Testis (tissue), 3 donors: ENCODE results near the gene ARMH4. TPM values are rescaled to one million over a fixed set of nuclear protein-coding genes. Genes with fewer than 3 reads are reported as not detected.

Experiments
- DNase-seq: peaks from one replicate; pipeline ENCODE4 v3.0.0-alpha.2; 2019
- H3K27ac ChIP-seq, 2 donors: fragments of 200-600 bp; sonication (generic); one replicate each; pipeline ENCODE4 v1.5.1; 2019
- H3K27me3 ChIP-seq: fragments of 200-600 bp; sonication (generic); one replicate; pipeline ENCODE4 v1.5.1; 2019
- H3K36me3 ChIP-seq: fragments of 200-600 bp; sonication (generic); one replicate; pipeline ENCODE4 v1.5.1; 2017; ENCODE audit warnings: low read depth; ENCODE audit errors: missing control alignments
- H3K4me1 ChIP-seq: fragments of 200-600 bp; sonication (generic); one replicate; pipeline ENCODE4 v1.5.1; 2019
- H3K4me3 ChIP-seq, 2 donors: fragments of 200-600 bp; sonication (generic); one replicate each; pipeline ENCODE4 v1.5.1; 2017 to 2019
- H3K9me3 ChIP-seq: fragments of 200-600 bp; sonication (generic); one replicate; pipeline ENCODE4 v1.5.1; 2017
- POLR2A ChIP-seq: fragments of 450-650 bp; IDR thresholded peaks from one replicate; pipeline ENCODE4 v1.6.1; 2017; ENCODE audit warnings: antibody characterized with exemption, mild to moderate bottlenecking, moderate library complexity
- WGBS, 2 donors: methylation state at CpG; one replicate each; pipeline ENCODE4 v1.1.5; 2018; 5-methylcytosine and 5-hydroxymethylcytosine counted together
- intact Hi-C: fragments of 100-400 bp; cut with DNase I; formaldehyde crosslinking; loops from one replicate; pipeline ENCODE4 v1.15.1; 2023; ENCODE audit warnings: low total_unique reads
- polyA plus RNA-seq: library from polyadenylated mRNA; stranded (reverse); fragments of 350-450 nt; fragmentation: Illumina TruSeq; extraction: RNeasy Lipid Tissue Mini Kit (QIAGEN cat#74804); gene quantifications from one replicate; pipeline ENCODE4 v1.2.3, GENCODE V29; 2014; ENCODE audit warnings: low read depth, low replicate concordance; ENCODE audit not compliant: insufficient read depth
- total RNA-seq, 2 donors: library from RNA; depleted of rRNA; stranded (reverse); fragments of >200 nt; gene quantifications; one replicate each; pipeline ENCODE4 v1.2.3, GENCODE V29; 2016
- TF ChIP-seq, protein P1 (sequence below), 3 experiments: fragments of 450-650 bp in 2 of 3; fragments of 200-600 bp in 1 of 3; sonication (generic) in 1 of 3; IDR thresholded peaks; one replicate each; pipeline ENCODE4 v1.5.1; 2016 to 2019; ENCODE audit warnings: antibody characterized with exemption in 3 of 3, mild to moderate bottlenecking in 2 of 3, moderate library complexity in 1 of 3

The ARMH4 gene
- total and polyA plus RNA-seq, 3 donors from 2014 or later = 13.5 to 65.8 (median 38.7) TPM

DNA sequence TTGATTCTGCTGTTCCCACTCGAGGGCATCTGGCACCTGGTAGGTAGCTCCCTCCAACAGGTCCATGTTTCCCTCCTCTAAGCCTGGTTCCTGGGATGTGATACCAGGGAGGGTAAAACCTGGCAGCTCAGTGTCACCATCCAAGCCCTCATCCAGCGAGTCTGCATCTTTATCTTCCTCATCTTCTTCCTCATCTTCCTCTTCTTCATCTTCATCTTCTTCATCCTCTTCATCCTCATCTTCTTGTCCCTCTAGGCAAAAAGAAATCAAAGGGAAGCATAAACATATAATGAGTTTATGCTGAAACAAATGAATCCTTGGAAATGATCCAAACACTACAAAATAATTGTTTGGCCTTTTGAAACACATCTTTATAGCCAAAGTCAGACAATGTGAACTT, 55.3 kb downstream of the ARMH4 start:
- Histone ChIP-seq H3K4me3 (no peak overlapping the region), H3K27ac (no peak overlapping the region), H3K9me3 (no peaks in the 10 kb centered on the region), H3K36me3 (no peaks in the 10 kb centered on the region), H3K27me3 (no peaks in the 10 kb centered on the region), H3K4me1 (no peaks in the 10 kb centered on the region)
- WGBS, 2 donors = 82% methylated on average over 2 of the region's 2 CpGs
- TF ChIP-seq POLR2A = no peak
- TF ChIP-seq, protein P1, sequence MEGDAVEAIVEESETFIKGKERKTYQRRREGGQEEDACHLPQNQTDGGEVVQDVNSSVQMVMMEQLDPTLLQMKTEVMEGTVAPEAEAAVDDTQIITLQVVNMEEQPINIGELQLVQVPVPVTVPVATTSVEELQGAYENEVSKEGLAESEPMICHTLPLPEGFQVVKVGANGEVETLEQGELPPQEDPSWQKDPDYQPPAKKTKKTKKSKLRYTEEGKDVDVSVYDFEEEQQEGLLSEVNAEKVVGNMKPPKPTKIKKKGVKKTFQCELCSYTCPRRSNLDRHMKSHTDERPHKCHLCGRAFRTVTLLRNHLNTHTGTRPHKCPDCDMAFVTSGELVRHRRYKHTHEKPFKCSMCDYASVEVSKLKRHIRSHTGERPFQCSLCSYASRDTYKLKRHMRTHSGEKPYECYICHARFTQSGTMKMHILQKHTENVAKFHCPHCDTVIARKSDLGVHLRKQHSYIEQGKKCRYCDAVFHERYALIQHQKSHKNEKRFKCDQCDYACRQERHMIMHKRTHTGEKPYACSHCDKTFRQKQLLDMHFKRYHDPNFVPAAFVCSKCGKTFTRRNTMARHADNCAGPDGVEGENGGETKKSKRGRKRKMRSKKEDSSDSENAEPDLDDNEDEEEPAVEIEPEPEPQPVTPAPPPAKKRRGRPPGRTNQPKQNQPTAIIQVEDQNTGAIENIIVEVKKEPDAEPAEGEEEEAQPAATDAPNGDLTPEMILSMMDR (IDR thresholded peaks at IDR 0.05) = no peak
- no peak for DNase-seq
- intact Hi-C loops = no loop called here

DNA sequence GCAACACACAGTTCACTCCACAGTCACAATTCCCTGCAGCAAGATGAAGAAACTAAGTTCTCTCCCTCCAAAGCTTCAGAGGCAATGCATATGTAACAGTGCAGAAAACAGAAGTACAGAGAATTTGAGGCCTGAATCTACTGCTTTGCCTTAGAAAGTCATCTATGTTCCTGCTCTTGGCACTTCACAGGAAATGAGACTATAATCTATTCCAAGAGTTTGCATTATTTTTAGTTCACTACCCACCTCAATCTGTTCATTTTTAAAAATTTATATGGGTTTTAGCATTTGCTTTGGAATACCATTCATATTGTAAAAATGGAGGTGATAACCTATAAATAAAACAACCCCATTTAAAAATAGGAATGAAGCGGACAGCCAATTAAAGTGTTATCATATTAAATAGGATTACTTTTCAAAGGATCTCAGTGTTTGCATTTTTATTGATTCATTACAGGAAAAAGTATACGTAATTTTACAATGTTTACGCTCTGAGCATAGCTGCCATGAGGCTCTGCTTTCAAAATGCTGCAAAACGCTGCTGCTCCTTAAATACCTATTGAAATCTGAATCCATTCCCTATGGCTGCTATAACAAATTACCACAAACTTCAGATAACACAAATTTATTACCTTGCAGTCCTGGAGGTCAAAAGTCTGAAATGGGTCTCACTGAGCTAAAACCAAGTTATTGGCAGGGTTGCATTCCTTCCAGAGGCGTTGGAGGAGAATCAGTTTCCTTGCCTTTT, 60.0 kb downstream of the ARMH4 start:
- H3K36me3 ChIP-seq = no peaks in the 10 kb centered on the region
- H3K9me3 ChIP-seq = no peaks in the 10 kb centered on the region
- WGBS, 2 donors = 87 to 94% methylated on average over 5 of the region's 5 CpGs
- TF ChIP-seq, protein P1 (IDR thresholded peaks at IDR 0.05) = no peak
- no peak for TF ChIP-seq POLR2A
- no peaks in the 10 kb centered on the region for H3K27me3 ChIP-seq
- no peak overlapping the region for H3K4me3 ChIP-seq
- no peaks in the 10 kb centered on the region for H3K4me1 ChIP-seq
- intact Hi-C loops = no loop called here
- H3K27ac ChIP-seq = no peak overlapping the region
- no peak for DNase-seq

DNA sequence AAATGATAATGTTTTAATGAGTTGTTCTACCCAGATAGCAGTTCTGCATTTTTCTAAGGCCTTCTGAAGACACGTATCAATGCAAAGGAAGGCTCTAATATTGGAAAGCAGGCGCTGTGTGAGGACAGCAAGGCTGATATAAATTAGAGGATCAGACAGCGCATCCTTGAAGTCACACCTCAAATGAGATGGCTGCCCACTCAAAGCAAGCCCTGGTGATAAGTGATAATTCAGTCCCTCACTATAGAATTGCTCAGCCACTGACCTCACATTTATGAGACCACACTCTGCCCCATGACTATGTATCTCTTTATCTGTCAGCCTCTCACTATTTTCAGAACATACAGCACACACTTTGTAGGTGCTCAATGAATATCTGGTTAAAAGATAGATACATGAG, 62.4 kb downstream of the ARMH4 start:
- intact Hi-C loops = no loop called here

DNA sequence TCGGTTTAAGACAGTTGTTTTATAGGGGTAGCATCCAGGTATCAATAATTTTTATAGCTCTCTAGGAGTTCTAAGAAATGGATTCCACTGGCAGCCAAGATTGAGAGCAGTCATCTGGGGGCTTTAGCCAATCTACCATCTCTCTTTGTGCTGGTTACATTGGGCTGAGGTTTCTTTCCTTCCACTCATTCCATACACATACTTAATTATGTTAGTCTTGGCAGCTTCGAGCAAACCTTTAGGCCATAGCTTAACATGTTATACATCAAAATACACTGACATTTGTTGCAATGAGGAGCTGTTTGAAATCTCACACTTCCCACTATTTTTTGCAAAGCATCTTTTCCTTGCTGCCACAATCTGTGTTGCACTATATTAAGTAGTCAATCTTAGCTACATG, 63.1 kb downstream of the ARMH4 start:
- DNase-seq = no peak
- intact Hi-C loops = no loop called here
- no peak overlapping the region for H3K4me3 ChIP-seq
- TF ChIP-seq POLR2A = no peak
- TF ChIP-seq, protein P1 (IDR thresholded peaks at IDR 0.05) = no peak
- no peaks in the 10 kb centered on the region for H3K4me1 ChIP-seq
- no peaks in the 10 kb centered on the region for H3K9me3 ChIP-seq
- H3K27ac ChIP-seq = no peak overlapping the region
- WGBS, 2 donors = 87 to 93% methylated on average over 2 of the region's 2 CpGs
- H3K27me3 ChIP-seq = no peaks in the 10 kb centered on the region
- H3K36me3 ChIP-seq = no peaks in the 10 kb centered on the region

More for the DNA sequence above, 62.4 kb downstream of the ARMH4 start:
- Histone ChIP-seq H3K4me3 (no peak overlapping the region), H3K27ac (no peak overlapping the region), H3K36me3 (no peaks in the 10 kb centered on the region), H3K27me3 (no peaks in the 10 kb centered on the region), H3K4me1 (no peaks in the 10 kb centered on the region), H3K9me3 (no peaks in the 10 kb centered on the region)
- DNase-seq = no peak
- WGBS, 2 donors = 95 to 100% methylated on average over 3 of the region's 3 CpGs
- TF ChIP-seq, protein P1 (IDR thresholded peaks at IDR 0.05) = no peak
- no peak for TF ChIP-seq POLR2A

DNA sequence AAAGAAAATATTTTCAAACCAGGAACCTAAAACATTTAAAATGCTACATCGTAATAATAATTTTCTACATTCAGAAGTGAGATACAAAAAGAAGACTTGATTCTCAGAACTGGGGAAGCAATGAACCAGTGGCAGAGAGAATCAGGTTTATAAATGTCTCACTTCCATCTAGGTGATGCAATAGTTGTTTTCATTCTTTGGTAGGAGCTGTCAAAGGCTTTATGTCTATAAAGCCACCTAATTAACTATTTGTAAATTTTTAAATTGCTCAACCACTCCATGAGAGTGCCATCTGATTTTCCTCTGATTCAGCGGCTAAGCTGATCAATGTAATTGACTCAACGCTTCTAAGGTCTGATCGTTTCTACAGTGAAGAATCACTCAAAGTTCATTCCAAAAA, 66.1 kb downstream of the ARMH4 start:
- WGBS, 2 donors = 84 to 87% methylated on average over 4 of the region's 4 CpGs
- H3K27ac ChIP-seq = no peak overlapping the region
- H3K9me3 ChIP-seq = no peaks in the 10 kb centered on the region
- no peaks in the 10 kb centered on the region for H3K36me3 ChIP-seq
- DNase-seq = no peak
- no peaks in the 10 kb centered on the region for H3K27me3 ChIP-seq
- H3K4me3 ChIP-seq = no peak overlapping the region
- H3K4me1 ChIP-seq = no peaks in the 10 kb centered on the region
- TF ChIP-seq POLR2A = no peak
- TF ChIP-seq, protein P1 (IDR thresholded peaks at IDR 0.05) = no peak
- intact Hi-C loops = no loop called here
